ENCODE data around the gene SIRT3. TPM values are rescaled to one million over a fixed set of nuclear protein-coding genes. Genes with fewer than 3 reads are reported as not detected.

SIRT3 gene
- polyA plus RNA-seq (2013, experiment 1 of 2; ENCODE audit: insufficient read length): 14.4 TPM
- 14.3 TPM for polyA plus RNA-seq (2013, experiment 2 of 2; ENCODE audit: insufficient read length)

- DNase-seq: peak; percentile 81
These were observed at the start of gene SIRT3 for GRCh38 chr11:235997-236773. SIRT3 (minus strand) TSS chr11:236342; CDS start chr11:236328, 14 bp downstream.

GRCh38 chr11:285894-286220 is 49.7 kb upstream of the SIRT3 start:
- no peak for DNase-seq

- DNase-seq: no peak
These were observed 49.1 kb upstream of the SIRT3 start for GRCh38 chr11:285021-285893.

GRCh38 chr11:284105-285020 is 48.2 kb upstream of the SIRT3 start:
- no peak for DNase-seq

GRCh38 chr11:283405-284104 is 47.4 kb upstream of the SIRT3 start:
- DNase-seq: no peak

GRCh38 chr11:282630-283360 is 46.7 kb upstream of the SIRT3 start:
- DNase-seq: no peak

- DNase-seq: no peak
These were observed 46.0 kb upstream of the SIRT3 start for GRCh38 chr11:282171-282570.

GRCh38 chr11:281486-282161 is 45.5 kb upstream of the SIRT3 start:
- DNase-seq: no peak

GRCh38 chr11:280706-281485 is 44.8 kb upstream of the SIRT3 start:
- DNase-seq: no peak

GRCh38 chr11:279966-280705 is 44.0 kb upstream of the SIRT3 start:
- DNase-seq: peak; percentile 24

GRCh38 chr11:279040-279965 is 43.2 kb upstream of the SIRT3 start:
- DNase-seq: no peak

- no peak for DNase-seq
These were observed 42.1 kb upstream of the SIRT3 start, which contains the start of gene NLRP6 for GRCh38 chr11:278001-278951. NLRP6 (plus strand) TSS chr11:278407; CDS start chr11:278570, 163 bp downstream.

- DNase-seq: no peak
These were observed 40.1 kb upstream of the SIRT3 start for GRCh38 chr11:276219-276618.

GRCh38 chr11:272931-273198 is 36.7 kb upstream of the SIRT3 start:
- no peak for DNase-seq

- DNase-seq: no peak
These were observed 36.2 kb upstream of the SIRT3 start for GRCh38 chr11:272195-272930.

- DNase-seq: no peak
These were observed 35.2 kb upstream of the SIRT3 start for GRCh38 chr11:271319-271715.
